IMR-90 (cell line): ENCODE measurements around the gene SLF1. TPM values are rescaled to one million over a fixed set of nuclear protein-coding genes. Genes with fewer than 3 reads are reported as not detected.

ENCODE experiments used
- ATAC-seq: fragments of 200-7000 bp; cut with Tn5 transposase; 2 replicates; pipeline ENCODE4 v1.9.1; 2020; ENCODE audit warnings: low read depth, mild to moderate bottlenecking, moderate library complexity
- BruUV-seq: library from RNA; stranded (reverse); fragments of 400-500 nt; replicated peaks from 2 replicates; lab custom pipeline; 2021; lab: Mats Ljungman, UMichigan
- CTCF ChIA-PET: fragments of 300-600 bp; formaldehyde crosslinking; extraction: SDS; loops from one replicate; lab custom pipeline; 2021; ENCODE audit warnings: antibody characterized with exemption; lab: Yijun Ruan, JAX
- POLR2A ChIA-PET: fragments of 300-600 bp; sonication (Branson Sonifier 250); formaldehyde crosslinking; loops from one replicate; lab custom pipeline; 2022; ENCODE audit warnings: antibody characterized with exemption; ENCODE audit not compliant: unreplicated experiment; lab: Charles Lee
- DNase-seq: peaks from one replicate; pipeline ENCODE4 v3.0.0; 2013
- H2AFZ ChIP-seq: replicated peaks from 2 replicates; pipeline ENCODE3; 2013; ENCODE audit warnings: low read length, mild to moderate bottlenecking; ENCODE audit not compliant: poor library complexity
- H2AK5ac ChIP-seq: 2 replicates; pipeline ENCODE4 v1.6.1; 2013; ENCODE audit warnings: low read depth, low read length, inconsistent platforms
- H2AK9ac ChIP-seq: replicated peaks from 2 replicates; pipeline ENCODE3; 2013; ENCODE audit warnings: mild to moderate bottlenecking, low read depth, low read length, moderate library complexity; ENCODE audit not compliant: poor library complexity
- H2BK120ac ChIP-seq: 2 replicates; pipeline ENCODE4 v1.6.1; 2013; ENCODE audit warnings: low read depth, low read length, inconsistent platforms
- H2BK15ac ChIP-seq: 3 replicates; pipeline ENCODE4 v1.6.1; 2013; ENCODE audit warnings: low read depth, low read length, inconsistent platforms
- H2BK20ac ChIP-seq: 2 replicates; pipeline ENCODE4 v1.6.1; 2013; ENCODE audit warnings: low read depth, mild to moderate bottlenecking, inconsistent platforms, low read length, moderate library complexity
- H2BK5ac ChIP-seq: 2 replicates; pipeline ENCODE4 v1.6.1; 2013; ENCODE audit warnings: mild to moderate bottlenecking, low read depth, low read length, inconsistent platforms; ENCODE audit not compliant: poor library complexity, severe bottlenecking
- H3K14ac ChIP-seq: replicated peaks from 2 replicates; pipeline ENCODE4 v1.6.1; 2013; ENCODE audit warnings: low read depth, low read length, inconsistent platforms
- H3K18ac ChIP-seq: 2 replicates; pipeline ENCODE4 v1.6.1; 2013; ENCODE audit warnings: low read depth, low read length, control low read depth
- H3K23ac ChIP-seq: 2 replicates; pipeline ENCODE4 v1.6.1; 2013; ENCODE audit warnings: low read depth, low read length, inconsistent platforms
- H3K27ac ChIP-seq: 2 replicates; pipeline ENCODE4 v1.5.1; 2013; ENCODE audit warnings: mild to moderate bottlenecking, control low read depth, low read length; ENCODE audit not compliant: insufficient read depth
- H3K27me3 ChIP-seq: 2 replicates; pipeline ENCODE4 v1.6.1; 2013; ENCODE audit warnings: low read length; ENCODE audit not compliant: control insufficient read depth, insufficient read depth
- H3K36me3 ChIP-seq: 2 replicates; pipeline ENCODE4 v1.6.1; 2013; ENCODE audit warnings: low read length, mixed read lengths; ENCODE audit not compliant: control insufficient read depth, insufficient read depth
- H3K4ac ChIP-seq: 2 replicates; pipeline ENCODE4 v1.6.1; 2013; ENCODE audit warnings: low read depth, low read length, inconsistent platforms
- H3K4me1 ChIP-seq: 2 replicates; pipeline ENCODE4 v1.6.1; 2013; ENCODE audit warnings: low read length, mixed read lengths; ENCODE audit not compliant: control insufficient read depth, insufficient read depth
- H3K4me2 ChIP-seq: 2 replicates; pipeline ENCODE4 v1.6.1; 2013; ENCODE audit warnings: low read depth, mild to moderate bottlenecking, control low read depth, low read length, moderate library complexity
- H3K4me3 ChIP-seq: 2 replicates; pipeline ENCODE4 v1.5.1; 2013; ENCODE audit warnings: low read depth, mild to moderate bottlenecking, control low read depth, low read length, moderate library complexity; ENCODE audit not compliant: insufficient read depth
- H3K56ac ChIP-seq: 2 replicates; pipeline ENCODE4 v1.6.1; 2013; ENCODE audit warnings: low read length, inconsistent platforms; ENCODE audit not compliant: insufficient read depth; ENCODE audit errors: extremely low read depth
- H3K79me1 ChIP-seq, 2 experiments: 2 replicates each; pipeline ENCODE4 v1.6.1; 2013; ENCODE audit warnings: low read length in 2 of 2, inconsistent platforms in 1 of 2, low read depth in 1 of 2
- H3K9ac ChIP-seq: 2 replicates; pipeline ENCODE4 v1.6.1; 2013; ENCODE audit warnings: low read depth, low read length, control low read depth
- H3K9me1 ChIP-seq: 2 replicates; pipeline ENCODE4 v1.6.1; 2013; ENCODE audit warnings: low read length, inconsistent platforms; ENCODE audit not compliant: insufficient read depth
- H3K9me3 ChIP-seq: 2 replicates; pipeline ENCODE4 v1.6.1; 2013; ENCODE audit warnings: low read length; ENCODE audit not compliant: control insufficient read depth, insufficient read depth
- H4K20me1 ChIP-seq: 2 replicates; pipeline ENCODE4 v1.6.1; 2013; ENCODE audit warnings: low read length, inconsistent platforms; ENCODE audit not compliant: insufficient read depth
- H4K5ac ChIP-seq: 2 replicates; pipeline ENCODE4 v1.6.1; 2013; ENCODE audit warnings: mild to moderate bottlenecking, low read depth, low read length, control low read depth
- H4K8ac ChIP-seq, 2 experiments: 2 replicates each; pipeline ENCODE4 v1.6.1; 2013; ENCODE audit warnings: low read depth in 2 of 2, low read length in 2 of 2, control low read depth in 1 of 2, inconsistent platforms in 1 of 2
- H4K91ac ChIP-seq: 2 replicates; pipeline ENCODE4 v1.6.1; 2013; ENCODE audit warnings: low read depth, low read length, inconsistent platforms; ENCODE audit not compliant: insufficient read depth
- BHLHE40 ChIP-seq: fragments of 150-350 bp; IDR thresholded peaks from 2 replicates; pipeline ENCODE4 v1.6.1; 2016; ENCODE audit warnings: mild to moderate bottlenecking, low read depth, low read length
- CHD1 ChIP-seq: IDR thresholded peaks from 2 replicates; pipeline ENCODE4 v1.6.1; 2012; ENCODE audit warnings: low read depth, low read length, improper control_type of control experiment
- FOS ChIP-seq: fragments of 150-350 bp; IDR thresholded peaks from 2 replicates; pipeline ENCODE4 v1.6.1; 2016; ENCODE audit warnings: low read depth, low read length
- MAFK ChIP-seq: IDR thresholded peaks from 2 replicates; pipeline ENCODE4 v1.6.1; 2012; ENCODE audit warnings: low read depth, low read length, improper control_type of control experiment
- MAZ ChIP-seq: IDR thresholded peaks from 2 replicates; pipeline ENCODE4 v1.6.1; 2012; ENCODE audit warnings: low read depth, mild to moderate bottlenecking, low read length, improper control_type of control experiment, moderate library complexity, borderline replicate concordance
- MXI1 ChIP-seq: IDR thresholded peaks from 2 replicates; pipeline ENCODE4 v1.6.1; 2012; ENCODE audit warnings: low read depth, mild to moderate bottlenecking, low read length, moderate library complexity, borderline replicate concordance
- NFE2L2 ChIP-seq: fragments of 150-350 bp; IDR thresholded peaks from 2 replicates; pipeline ENCODE4 v1.6.1; 2016; ENCODE audit warnings: low read depth, mild to moderate bottlenecking, low read length
- POLR2A ChIP-seq: IDR thresholded peaks from 2 replicates; pipeline ENCODE4 v1.6.1; 2012; ENCODE audit warnings: mild to moderate bottlenecking, low read depth, low read length
- RAD21 ChIP-seq: IDR thresholded peaks from 2 replicates; pipeline ENCODE4 v1.6.1; 2012; ENCODE audit warnings: low read length, improper control_type of control experiment
- RCOR1 ChIP-seq: IDR thresholded peaks from 2 replicates; pipeline ENCODE4 v1.6.1; 2012; ENCODE audit warnings: mild to moderate bottlenecking, low read length, improper control_type of control experiment; ENCODE audit not compliant: insufficient replicate concordance
- RFX5 ChIP-seq: IDR thresholded peaks from 2 replicates; pipeline ENCODE4 v1.8.0; 2012; ENCODE audit warnings: low read depth, mild to moderate bottlenecking, low read length, moderate library complexity
- SMC3 ChIP-seq: fragments of 150-350 bp; IDR thresholded peaks from 2 replicates; pipeline ENCODE4 v1.6.1; 2016; ENCODE audit warnings: low read depth, mild to moderate bottlenecking, antibody characterized with exemption, low read length, moderate library complexity
- WGBS, 2 experiments: methylation state at CpG; one replicate each; pipeline versions ENCODE4 v1.1.5 to v1.1.7; 2013; ENCODE audit warnings: missing lambda C conversion rate in 2 of 2; ENCODE audit not compliant: insufficient read length in 1 of 2; ENCODE audit errors: extremely low coverage in 2 of 2; 5-methylcytosine and 5-hydroxymethylcytosine counted together
- dilution Hi-C: fragments of 300-500 bp; cut with HindIII; formaldehyde crosslinking; loops from one replicate; pipeline ENCODE4 v1.14.3; 2018; ENCODE audit warnings: low sequenced_read_pairs; ENCODE audit not compliant: unreplicated experiment
- in situ Hi-C: fragments of 300-500 bp; cut with MboI; formaldehyde crosslinking; loops from 3 replicates; pipeline ENCODE4 v1.14.3; 2019; ENCODE audit warnings: low sequenced_read_pairs, inconsistent platforms, mixed read lengths
- intact Hi-C: fragments of 100-400 bp; cut with micrococcal nuclease; formaldehyde crosslinking; loops from 2 replicates; pipeline ENCODE4 v1.10.0; 2022
- polyA plus RNA-seq, 3 experiments: library from polyadenylated mRNA; depleted of rRNA; stranded (reverse); fragments of >200 nt; gene quantifications; 2 replicates each; pipeline ENCODE4 v1.2.3, GENCODE V29; 2012; ENCODE audit warnings: low replicate concordance in 1 of 3
- total RNA-seq: library from RNA; depleted of rRNA; stranded (reverse); fragments of >200 nt; gene quantifications from 2 replicates; pipeline ENCODE4 v1.2.3, GENCODE V29; 2012
- TF ChIP-seq, protein P1 (sequence below): fragments of 150-350 bp; IDR thresholded peaks from 2 replicates; pipeline ENCODE4 v1.6.1; 2016; ENCODE audit warnings: low read depth, mild to moderate bottlenecking, low read length, moderate library complexity, borderline replicate concordance
- TF ChIP-seq, protein P2 (sequence below): conservative IDR thresholded peaks from 2 replicates; pipeline ENCODE4 v1.5.1; 2012; ENCODE audit warnings: mild to moderate bottlenecking, low read depth, low read length, improper control_type of control experiment
- TF ChIP-seq, protein P3 (sequence below): fragments of 150-350 bp; IDR thresholded peaks from 2 replicates; pipeline ENCODE4 v1.6.1; 2017; ENCODE audit warnings: mild to moderate bottlenecking, antibody characterized with exemption, low read length, low read depth

Gene SLF1
- total and polyA plus RNA-seq, 2 of the 4 experiments (the other 2 are of a cell fraction), result 1.9 to 3.4 TPM

DNA sequence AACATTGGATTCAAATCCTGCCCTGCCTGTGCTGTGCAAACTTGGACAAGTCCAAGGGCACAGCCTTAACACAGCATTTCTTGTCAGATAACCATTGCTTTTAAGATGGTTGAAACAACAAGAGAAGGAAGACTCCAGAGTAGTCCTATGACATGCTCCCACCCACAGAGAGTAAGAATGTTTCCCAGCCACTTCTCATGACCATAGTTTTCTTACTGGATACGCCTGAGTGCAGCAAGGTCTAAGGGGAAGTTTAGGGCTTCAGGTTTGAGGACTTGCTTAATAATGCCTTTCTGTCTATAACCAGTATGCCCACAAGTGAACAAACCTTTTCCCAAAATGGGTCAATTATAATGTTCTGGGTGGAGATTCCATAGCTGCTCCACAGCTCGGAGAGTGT lies 126.4 kb downstream of the SLF1 start:
- POLR2A ChIA-PET, result no interaction called here
- no peak for DNase-seq
- dilution Hi-C loops (no loop called here), in situ Hi-C loops (no loop called here), intact Hi-C loops (no loop called here)
- no peak overlapping the region for H3K4me3 ChIP-seq
- H2AFZ ChIP-seq, result no peak overlapping the region
- ATAC-seq, result no peak
- no peak overlapping the region for H3K56ac ChIP-seq
- no peaks in the 10 kb centered on the region for H4K20me1 ChIP-seq
- H2BK20ac ChIP-seq, result no peak overlapping the region
- H3K4me1 ChIP-seq, result no peaks in the 10 kb centered on the region
- H2AK9ac ChIP-seq, result no peak overlapping the region
- H3K18ac ChIP-seq, result no peak overlapping the region
- no peaks in the 10 kb centered on the region for H3K36me3 ChIP-seq
- WGBS, 2 experiments, result no CpG with 5 or more reads among the region's 2 CpGs
- H3K27me3 ChIP-seq, result no peaks in the 10 kb centered on the region
- H3K27ac ChIP-seq, result no peak overlapping the region
- no peak overlapping the region for H2BK5ac ChIP-seq
- H3K14ac ChIP-seq, result no peak overlapping the region
- H2BK15ac ChIP-seq, result no peak overlapping the region
- no peaks in the 10 kb centered on the region for H3K9me1 ChIP-seq
- no peaks in the 10 kb centered on the region for H3K9me3 ChIP-seq
- no peak overlapping the region for H3K23ac ChIP-seq
- CTCF ChIA-PET, result no interaction called here
- H3K9ac ChIP-seq, result no peak overlapping the region
- TF ChIP-seq, protein P1, sequence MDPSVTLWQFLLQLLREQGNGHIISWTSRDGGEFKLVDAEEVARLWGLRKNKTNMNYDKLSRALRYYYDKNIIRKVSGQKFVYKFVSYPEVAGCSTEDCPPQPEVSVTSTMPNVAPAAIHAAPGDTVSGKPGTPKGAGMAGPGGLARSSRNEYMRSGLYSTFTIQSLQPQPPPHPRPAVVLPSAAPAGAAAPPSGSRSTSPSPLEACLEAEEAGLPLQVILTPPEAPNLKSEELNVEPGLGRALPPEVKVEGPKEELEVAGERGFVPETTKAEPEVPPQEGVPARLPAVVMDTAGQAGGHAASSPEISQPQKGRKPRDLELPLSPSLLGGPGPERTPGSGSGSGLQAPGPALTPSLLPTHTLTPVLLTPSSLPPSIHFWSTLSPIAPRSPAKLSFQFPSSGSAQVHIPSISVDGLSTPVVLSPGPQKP, result no peak
- no peak for TF ChIP-seq POLR2A
- no peak for TF ChIP-seq MAZ
- TF ChIP-seq RCOR1, result no peak
- no peak for TF ChIP-seq CHD1
- TF ChIP-seq, protein P2, sequence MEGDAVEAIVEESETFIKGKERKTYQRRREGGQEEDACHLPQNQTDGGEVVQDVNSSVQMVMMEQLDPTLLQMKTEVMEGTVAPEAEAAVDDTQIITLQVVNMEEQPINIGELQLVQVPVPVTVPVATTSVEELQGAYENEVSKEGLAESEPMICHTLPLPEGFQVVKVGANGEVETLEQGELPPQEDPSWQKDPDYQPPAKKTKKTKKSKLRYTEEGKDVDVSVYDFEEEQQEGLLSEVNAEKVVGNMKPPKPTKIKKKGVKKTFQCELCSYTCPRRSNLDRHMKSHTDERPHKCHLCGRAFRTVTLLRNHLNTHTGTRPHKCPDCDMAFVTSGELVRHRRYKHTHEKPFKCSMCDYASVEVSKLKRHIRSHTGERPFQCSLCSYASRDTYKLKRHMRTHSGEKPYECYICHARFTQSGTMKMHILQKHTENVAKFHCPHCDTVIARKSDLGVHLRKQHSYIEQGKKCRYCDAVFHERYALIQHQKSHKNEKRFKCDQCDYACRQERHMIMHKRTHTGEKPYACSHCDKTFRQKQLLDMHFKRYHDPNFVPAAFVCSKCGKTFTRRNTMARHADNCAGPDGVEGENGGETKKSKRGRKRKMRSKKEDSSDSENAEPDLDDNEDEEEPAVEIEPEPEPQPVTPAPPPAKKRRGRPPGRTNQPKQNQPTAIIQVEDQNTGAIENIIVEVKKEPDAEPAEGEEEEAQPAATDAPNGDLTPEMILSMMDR, result no peak
- TF ChIP-seq, protein P3, sequence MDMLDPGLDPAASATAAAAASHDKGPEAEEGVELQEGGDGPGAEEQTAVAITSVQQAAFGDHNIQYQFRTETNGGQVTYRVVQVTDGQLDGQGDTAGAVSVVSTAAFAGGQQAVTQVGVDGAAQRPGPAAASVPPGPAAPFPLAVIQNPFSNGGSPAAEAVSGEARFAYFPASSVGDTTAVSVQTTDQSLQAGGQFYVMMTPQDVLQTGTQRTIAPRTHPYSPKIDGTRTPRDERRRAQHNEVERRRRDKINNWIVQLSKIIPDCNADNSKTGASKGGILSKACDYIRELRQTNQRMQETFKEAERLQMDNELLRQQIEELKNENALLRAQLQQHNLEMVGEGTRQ, result no peak
- TF ChIP-seq MXI1, result no peak
- no peak for TF ChIP-seq RAD21
- TF ChIP-seq NFE2L2, result no peak
- no peak for TF ChIP-seq SMC3
- no peak for TF ChIP-seq FOS
- no peak for TF ChIP-seq MAFK
- no peak for TF ChIP-seq BHLHE40
- TF ChIP-seq RFX5, result no peak
- H4K8ac ChIP-seq, result no peak overlapping the region
- H3K79me1 ChIP-seq, result no peaks in the 10 kb centered on the region
- no peak overlapping the region for H4K5ac ChIP-seq
- H3K4me2 ChIP-seq, result no peak overlapping the region
- no peak overlapping the region for H2BK120ac ChIP-seq
- no TSS peak for BruUV-seq
- no peak overlapping the region for H4K91ac ChIP-seq
- no peak overlapping the region for H2AK5ac ChIP-seq
- H3K4ac ChIP-seq, result no peak overlapping the region
